IMR-90 (cell line): Measurements from ENCODE around the gene STAM. TPM values are rescaled to one million over a fixed set of nuclear protein-coding genes. Genes with fewer than 3 reads are reported as not detected.

Source experiments
- ATAC-seq: fragments of 200-7000 bp; cut with Tn5 transposase; 2 replicates; pipeline ENCODE4 v1.9.1; 2020; ENCODE audit warnings: low read depth, mild to moderate bottlenecking, moderate library complexity
- BruUV-seq: library from RNA; stranded (reverse); fragments of 400-500 nt; replicated peaks from 2 replicates; lab custom pipeline; 2021; lab: Mats Ljungman, UMichigan
- CTCF ChIA-PET: fragments of 300-600 bp; formaldehyde crosslinking; extraction: SDS; loops from one replicate; lab custom pipeline; 2021; ENCODE audit warnings: antibody characterized with exemption; lab: Yijun Ruan, JAX
- POLR2A ChIA-PET: fragments of 300-600 bp; sonication (Branson Sonifier 250); formaldehyde crosslinking; loops from one replicate; lab custom pipeline; 2022; ENCODE audit warnings: antibody characterized with exemption; ENCODE audit not compliant: unreplicated experiment; lab: Charles Lee
- DNase-seq: peaks from one replicate; pipeline ENCODE4 v3.0.0; 2013
- H2AFZ ChIP-seq: replicated peaks from 2 replicates; pipeline ENCODE3; 2013; ENCODE audit warnings: low read length, mild to moderate bottlenecking; ENCODE audit not compliant: poor library complexity
- H2AK5ac ChIP-seq: 2 replicates; pipeline ENCODE4 v1.6.1; 2013; ENCODE audit warnings: low read depth, low read length, inconsistent platforms
- H2AK9ac ChIP-seq: replicated peaks from 2 replicates; pipeline ENCODE3; 2013; ENCODE audit warnings: mild to moderate bottlenecking, low read depth, low read length, moderate library complexity; ENCODE audit not compliant: poor library complexity
- H2BK120ac ChIP-seq: 2 replicates; pipeline ENCODE4 v1.6.1; 2013; ENCODE audit warnings: low read depth, low read length, inconsistent platforms
- H2BK15ac ChIP-seq: 3 replicates; pipeline ENCODE4 v1.6.1; 2013; ENCODE audit warnings: low read depth, low read length, inconsistent platforms
- H2BK20ac ChIP-seq: 2 replicates; pipeline ENCODE4 v1.6.1; 2013; ENCODE audit warnings: low read depth, mild to moderate bottlenecking, inconsistent platforms, low read length, moderate library complexity
- H2BK5ac ChIP-seq: 2 replicates; pipeline ENCODE4 v1.6.1; 2013; ENCODE audit warnings: mild to moderate bottlenecking, low read depth, low read length, inconsistent platforms; ENCODE audit not compliant: poor library complexity, severe bottlenecking
- H3K14ac ChIP-seq: replicated peaks from 2 replicates; pipeline ENCODE4 v1.6.1; 2013; ENCODE audit warnings: low read depth, low read length, inconsistent platforms
- H3K18ac ChIP-seq: 2 replicates; pipeline ENCODE4 v1.6.1; 2013; ENCODE audit warnings: low read depth, low read length, control low read depth
- H3K23ac ChIP-seq: 2 replicates; pipeline ENCODE4 v1.6.1; 2013; ENCODE audit warnings: low read depth, low read length, inconsistent platforms
- H3K27ac ChIP-seq: 2 replicates; pipeline ENCODE4 v1.5.1; 2013; ENCODE audit warnings: mild to moderate bottlenecking, control low read depth, low read length; ENCODE audit not compliant: insufficient read depth
- H3K27me3 ChIP-seq: 2 replicates; pipeline ENCODE4 v1.6.1; 2013; ENCODE audit warnings: low read length; ENCODE audit not compliant: control insufficient read depth, insufficient read depth
- H3K36me3 ChIP-seq: 2 replicates; pipeline ENCODE4 v1.6.1; 2013; ENCODE audit warnings: low read length, mixed read lengths; ENCODE audit not compliant: control insufficient read depth, insufficient read depth
- H3K4ac ChIP-seq: 2 replicates; pipeline ENCODE4 v1.6.1; 2013; ENCODE audit warnings: low read depth, low read length, inconsistent platforms
- H3K4me1 ChIP-seq: 2 replicates; pipeline ENCODE4 v1.6.1; 2013; ENCODE audit warnings: low read length, mixed read lengths; ENCODE audit not compliant: control insufficient read depth, insufficient read depth
- H3K4me2 ChIP-seq: 2 replicates; pipeline ENCODE4 v1.6.1; 2013; ENCODE audit warnings: low read depth, mild to moderate bottlenecking, control low read depth, low read length, moderate library complexity
- H3K4me3 ChIP-seq: 2 replicates; pipeline ENCODE4 v1.5.1; 2013; ENCODE audit warnings: low read depth, mild to moderate bottlenecking, control low read depth, low read length, moderate library complexity; ENCODE audit not compliant: insufficient read depth
- H3K56ac ChIP-seq: 2 replicates; pipeline ENCODE4 v1.6.1; 2013; ENCODE audit warnings: low read length, inconsistent platforms; ENCODE audit not compliant: insufficient read depth; ENCODE audit errors: extremely low read depth
- H3K79me1 ChIP-seq, 2 experiments: 2 replicates each; pipeline ENCODE4 v1.6.1; 2013; ENCODE audit warnings: low read length in 2 of 2, inconsistent platforms in 1 of 2, low read depth in 1 of 2
- H3K9ac ChIP-seq: 2 replicates; pipeline ENCODE4 v1.6.1; 2013; ENCODE audit warnings: low read depth, low read length, control low read depth
- H3K9me1 ChIP-seq: 2 replicates; pipeline ENCODE4 v1.6.1; 2013; ENCODE audit warnings: low read length, inconsistent platforms; ENCODE audit not compliant: insufficient read depth
- H3K9me3 ChIP-seq: 2 replicates; pipeline ENCODE4 v1.6.1; 2013; ENCODE audit warnings: low read length; ENCODE audit not compliant: control insufficient read depth, insufficient read depth
- H4K20me1 ChIP-seq: 2 replicates; pipeline ENCODE4 v1.6.1; 2013; ENCODE audit warnings: low read length, inconsistent platforms; ENCODE audit not compliant: insufficient read depth
- H4K5ac ChIP-seq: 2 replicates; pipeline ENCODE4 v1.6.1; 2013; ENCODE audit warnings: mild to moderate bottlenecking, low read depth, low read length, control low read depth
- H4K8ac ChIP-seq, 2 experiments: 2 replicates each; pipeline ENCODE4 v1.6.1; 2013; ENCODE audit warnings: low read depth in 2 of 2, low read length in 2 of 2, control low read depth in 1 of 2, inconsistent platforms in 1 of 2
- H4K91ac ChIP-seq: 2 replicates; pipeline ENCODE4 v1.6.1; 2013; ENCODE audit warnings: low read depth, low read length, inconsistent platforms; ENCODE audit not compliant: insufficient read depth
- CEBPB ChIP-seq: IDR thresholded peaks from 2 replicates; pipeline ENCODE4 v1.6.1; 2012; ENCODE audit warnings: low read depth, low read length, improper control_type of control experiment
- SMC3 ChIP-seq: fragments of 150-350 bp; IDR thresholded peaks from 2 replicates; pipeline ENCODE4 v1.6.1; 2016; ENCODE audit warnings: low read depth, mild to moderate bottlenecking, antibody characterized with exemption, low read length, moderate library complexity
- WGBS, 2 experiments: methylation state at CpG; one replicate each; pipeline versions ENCODE4 v1.1.5 to v1.1.7; 2013; ENCODE audit warnings: missing lambda C conversion rate in 2 of 2; ENCODE audit not compliant: insufficient read length in 1 of 2; ENCODE audit errors: extremely low coverage in 2 of 2; 5-methylcytosine and 5-hydroxymethylcytosine counted together
- dilution Hi-C: fragments of 300-500 bp; cut with HindIII; formaldehyde crosslinking; loops from one replicate; pipeline ENCODE4 v1.14.3; 2018; ENCODE audit warnings: low sequenced_read_pairs; ENCODE audit not compliant: unreplicated experiment
- in situ Hi-C: fragments of 300-500 bp; cut with MboI; formaldehyde crosslinking; loops from 3 replicates; pipeline ENCODE4 v1.14.3; 2019; ENCODE audit warnings: low sequenced_read_pairs, inconsistent platforms, mixed read lengths
- intact Hi-C: fragments of 100-400 bp; cut with micrococcal nuclease; formaldehyde crosslinking; loops from 2 replicates; pipeline ENCODE4 v1.10.0; 2022
- polyA plus RNA-seq, 3 experiments: library from polyadenylated mRNA; depleted of rRNA; stranded (reverse); fragments of >200 nt; gene quantifications; 2 replicates each; pipeline ENCODE4 v1.2.3, GENCODE V29; 2012; ENCODE audit warnings: low replicate concordance in 1 of 3
- total RNA-seq: library from RNA; depleted of rRNA; stranded (reverse); fragments of >200 nt; gene quantifications from 2 replicates; pipeline ENCODE4 v1.2.3, GENCODE V29; 2012

STAM gene
- total and polyA plus RNA-seq, 2 of the 4 experiments (the other 2 are of a cell fraction) = 22.9 to 23.3 TPM

- dilution Hi-C loops = no loop called here
- intact Hi-C loops = no loop called here
- WGBS, 2 experiments = no CpG with 5 or more reads among the region's 2 CpGs
Observed at GRCh38 chr10:17682236-17682946, 38.4 kb downstream of the STAM start.

More at GRCh38 chr10:17682236-17682946, 38.4 kb downstream of the STAM start:
- Histone ChIP-seq H4K91ac (no peak overlapping the region), H3K27me3 (no peaks in the 10 kb centered on the region), H4K20me1 (no peaks in the 10 kb centered on the region; the same call in 1 of the 2 replicates), H2AFZ (no peak overlapping the region), H2AK9ac (no peak overlapping the region), H3K4ac (no peak overlapping the region), H3K4me3 (no peak overlapping the region), H2AK5ac (no peak overlapping the region), H3K56ac (no peak overlapping the region), H3K9ac (no peak overlapping the region), H3K4me1 (no peaks in the 10 kb centered on the region; the same call in 1 of the 2 replicates), H2BK20ac (no peak overlapping the region), H3K79me1 (peaks cover 23 to 62% of the 10 kb centered on the region in 2 experiments), H3K23ac (no peak overlapping the region), H3K4me2 (no peak overlapping the region), H3K36me3 (peaks cover 2% of the 10 kb centered on the region; the same call in 1 of the 2 replicates), H3K27ac (no peak overlapping the region), H3K9me1 (peaks cover 10% of the 10 kb centered on the region), H3K9me3 (no peaks in the 10 kb centered on the region), H2BK5ac (peak overlapping the region; percentile 7), H3K18ac (no peak overlapping the region), H2BK120ac (no peak overlapping the region), H4K8ac (no peak overlapping the region), H4K5ac (no peak overlapping the region), H2BK15ac (no peak overlapping the region), H3K14ac (no peak overlapping the region)
- ChIA-PET POLR2A (no interaction called here), CTCF (no interaction called here)
- DNase-seq (no peak), ATAC-seq (no peak)
- TF ChIP-seq SMC3 (no peak), CEBPB (peak; percentile 32; the same call in 1 of the 2 replicates)
- in situ Hi-C loops = no loop called here
- no TSS peak for BruUV-seq
